CD14-positive monocyte (primary cell): Measurements from ENCODE around the gene TMEM14B. TPM values are rescaled to one million over a fixed set of nuclear protein-coding genes. Genes with fewer than 3 reads are reported as not detected.

Experiments
- DNase-seq, 3 donors: peaks; one replicate each; pipeline ENCODE4 v3.0.0-alpha.2; 2011 to 2022
- H2AFZ ChIP-seq: 2 replicates; pipeline ENCODE4 v1.6.0; 2012; ENCODE audit warnings: mild to moderate bottlenecking, low read depth, low read length, inconsistent platforms; ENCODE audit not compliant: insufficient read depth, poor library complexity, severe bottlenecking
- H3K27ac ChIP-seq, 2 donors: 1 replicate in 1 of 2; 2 replicates in 1 of 2; pipeline ENCODE4 v1.5.1; 2012 to 2013; ENCODE audit warnings: low read length in 2 of 2, control low read depth in 1 of 2, inconsistent platforms in 1 of 2, low read depth in 1 of 2, mild to moderate bottlenecking in 1 of 2
- H3K27me3 ChIP-seq, 2 donors: one replicate each; pipeline versions ENCODE4 v1.6.0 to v1.6.1; 2011 to 2013; ENCODE audit warnings: low read length in 2 of 2; ENCODE audit not compliant: control insufficient read depth in 2 of 2, insufficient read depth in 2 of 2
- H3K36me3 ChIP-seq, 2 donors: replicated peaks in 1 of 2; 1 replicate in 1 of 2; 2 replicates in 1 of 2; pipeline versions ENCODE4 v1.5.1 to v1.6.1; 2012 to 2013; ENCODE audit warnings: low read length in 2 of 2, control low read depth in 1 of 2, inconsistent platforms in 1 of 2, mild to moderate bottlenecking in 1 of 2; ENCODE audit not compliant: insufficient read depth in 2 of 2, control insufficient read depth in 1 of 2
- H3K4me1 ChIP-seq, 2 donors: 1 replicate in 1 of 2; 2 replicates in 1 of 2; pipeline versions ENCODE4 v1.5.1 to v1.6.1; 2012 to 2013; ENCODE audit warnings: low read length in 2 of 2, control low read depth in 1 of 2, inconsistent platforms in 1 of 2, mild to moderate bottlenecking in 1 of 2, moderate library complexity in 1 of 2; ENCODE audit not compliant: insufficient read depth in 2 of 2, control insufficient read depth in 1 of 2
- H3K4me2 ChIP-seq: replicated peaks from 2 replicates; pipeline ENCODE3; 2012; ENCODE audit warnings: low read length, moderate library complexity, mild to moderate bottlenecking; ENCODE audit not compliant: poor library complexity, severe bottlenecking; ENCODE audit errors: extremely low read depth
- H3K4me3 ChIP-seq, 3 experiments: fragments of 200-600 bp in 1 of 3; sonication (generic) in 1 of 3; replicated peaks in 1 of 3; 1 replicate in 2 of 3; 2 replicates in 1 of 3; pipeline ENCODE4 v1.5.1; 2011 to 2013; ENCODE audit warnings: low read length in 3 of 3, mild to moderate bottlenecking in 3 of 3, control low read depth in 2 of 3, low read depth in 2 of 3, inconsistent platforms in 1 of 3, moderate library complexity in 1 of 3
- H3K79me2 ChIP-seq: 2 replicates; pipeline ENCODE4 v1.6.0; 2012; ENCODE audit warnings: mild to moderate bottlenecking, control low read depth, inconsistent platforms, low read length, moderate library complexity; ENCODE audit not compliant: insufficient read depth
- H3K9ac ChIP-seq: 2 replicates; pipeline ENCODE4 v1.6.0; 2017; ENCODE audit warnings: low read length, mild to moderate bottlenecking; ENCODE audit not compliant: insufficient read depth, poor library complexity, severe bottlenecking
- H3K9me3 ChIP-seq, 2 donors: replicated peaks in 1 of 2; 1 replicate in 1 of 2; 2 replicates in 1 of 2; pipeline versions ENCODE4 v1.5.1 to v1.6.1; 2012 to 2013; ENCODE audit warnings: low read length in 2 of 2, control low read depth in 1 of 2; ENCODE audit not compliant: control insufficient read depth in 1 of 2, insufficient read depth in 1 of 2
- H4K20me1 ChIP-seq: 2 replicates; pipeline ENCODE4 v1.6.0; 2012; ENCODE audit warnings: mild to moderate bottlenecking, low read length, control low read depth, moderate library complexity; ENCODE audit not compliant: insufficient read depth
- H3K27ac Mint-ChIP-seq, 7 donors: one replicate each; pipeline ENCODE4 v1.8.0; 2020; ENCODE audit warnings: mild to moderate bottlenecking in 7 of 7, mixed read lengths in 7 of 7, moderate library complexity in 6 of 7, inconsistent platforms in 2 of 7
- H3K27me3 Mint-ChIP-seq, 3 donors: one replicate each; pipeline ENCODE4 v1.8.0; 2021 to 2022; ENCODE audit warnings: low read depth in 3 of 3, mild to moderate bottlenecking in 3 of 3, mixed read lengths in 3 of 3, moderate library complexity in 3 of 3, inconsistent platforms in 1 of 3
- H3K36me3 Mint-ChIP-seq, 2 donors: one replicate each; pipeline ENCODE4 v1.8.0; 2020; ENCODE audit warnings: mixed read lengths in 2 of 2, inconsistent platforms in 1 of 2, mild to moderate bottlenecking in 1 of 2
- H3K4me1 Mint-ChIP-seq: one replicate; pipeline ENCODE4 v1.8.0; 2020; ENCODE audit warnings: mild to moderate bottlenecking, mixed read lengths
- H3K4me3 Mint-ChIP-seq, 2 donors: one replicate each; pipeline ENCODE4 v1.8.0; 2020; ENCODE audit warnings: mild to moderate bottlenecking in 2 of 2, mixed read lengths in 2 of 2, moderate library complexity in 1 of 2
- H3K9me3 Mint-ChIP-seq, 7 donors: one replicate each; pipeline ENCODE4 v1.8.0; 2020 to 2022; ENCODE audit warnings: mixed read lengths in 7 of 7, mild to moderate bottlenecking in 6 of 7, moderate library complexity in 6 of 7, inconsistent platforms in 2 of 7
- CTCF ChIP-seq: fragments of 200-600 bp; IDR thresholded peaks from one replicate; pipeline ENCODE4 v1.8.0; 2022; ENCODE audit warnings: antibody characterized with exemption, mild to moderate bottlenecking
- WGBS: methylation state at CpG from one replicate; pipeline ENCODE4 v1.1.5; 2013; ENCODE audit warnings: missing lambda C conversion rate; ENCODE audit not compliant: insufficient coverage; 5-methylcytosine and 5-hydroxymethylcytosine counted together
- intact Hi-C, 2 donors: fragments of 100-400 bp; cut with micrococcal nuclease; formaldehyde crosslinking; loops; one replicate each; pipeline versions ENCODE4 v1.15.0 to v1.15.1; 2023
- polyA plus RNA-seq, 3 donors: library from polyadenylated mRNA; depleted of rRNA in 1 of 3; unstranded in 2 of 3; stranded (reverse) in 1 of 3; fragments of 300-500 nt in 2 of 3; fragments of >200 nt in 1 of 3; fragmentation: Illumina TruSeq in 2 of 3; gene quantifications; 1 replicate in 2 of 3; 2 replicates in 1 of 3; pipeline ENCODE4 v1.2.3, GENCODE V29; 2012 to 2021

Gene TMEM14B
- polyA plus RNA-seq, 3 donors = 38.8 to 185 (median 141) TPM

GRCh38 chr6:10769419-10769818, 21.8 kb downstream of the TMEM14B start:
- no peak overlapping the region for H3K4me3 Mint-ChIP-seq
- peaks cover 4% of the 10 kb centered on the region for H3K4me1 Mint-ChIP-seq
- intact Hi-C loops = no loop called here

GRCh38 chr6:10771371-10771894, 23.8 kb downstream of the TMEM14B start:
- Histone ChIP-seq H3K4me3 (no peak overlapping the region), H3K9me3 (no peaks in the 10 kb centered on the region), H3K27ac (no peak overlapping the region), H3K4me2 (no peak overlapping the region), H3K27me3 (no peaks in the 10 kb centered on the region), H3K36me3 (peaks cover 13 to 46% of the 10 kb centered on the region in 2 donors), H2AFZ (no peak overlapping the region), H3K4me1 (no peaks in the 10 kb centered on the region), H3K9ac (no peak overlapping the region), H3K79me2 (no peaks in the 10 kb centered on the region), H4K20me1 (no peaks in the 10 kb centered on the region)
- no peak for DNase-seq
- H3K36me3 Mint-ChIP-seq = peaks cover 32 to 43% of the 10 kb centered on the region in 2 donors
- H3K4me3 Mint-ChIP-seq = no peak overlapping the region
- WGBS = 92% methylated on average over 12 of the region's 12 CpGs
- no peaks in the 10 kb centered on the region for H3K27me3 Mint-ChIP-seq
- intact Hi-C loops = no loop called here
- peak overlapping the region in 1 of 7 donors; percentile 3 for H3K27ac Mint-ChIP-seq
- H3K4me1 Mint-ChIP-seq = peaks cover 3% of the 10 kb centered on the region
- H3K9me3 Mint-ChIP-seq = no peaks in the 10 kb centered on the region
- TF ChIP-seq CTCF = no peak

More at GRCh38 chr6:10769419-10769818, 21.8 kb downstream of the TMEM14B start:
- 100% methylated on average over 2 of the region's 3 CpGs for WGBS
- H3K79me2 ChIP-seq = no peaks in the 10 kb centered on the region
- H4K20me1 ChIP-seq = no peaks in the 10 kb centered on the region
- Mint-ChIP-seq H3K36me3 (peaks cover 28 to 34% of the 10 kb centered on the region in 2 donors), H3K27ac (no peak overlapping the region), H3K27me3 (no peaks in the 10 kb centered on the region), H3K9me3 (no peaks in the 10 kb centered on the region)
- no peak overlapping the region for H3K4me2 ChIP-seq
- no peaks in the 10 kb centered on the region for H3K4me1 ChIP-seq
- H3K27me3 ChIP-seq = no peaks in the 10 kb centered on the region
- H3K36me3 ChIP-seq = peaks cover 3 to 31% of the 10 kb centered on the region in 2 donors
- no peaks in the 10 kb centered on the region for H3K9me3 ChIP-seq
- no peak overlapping the region for H3K4me3 ChIP-seq
- no peak overlapping the region for H2AFZ ChIP-seq
- no peak for DNase-seq
- H3K9ac ChIP-seq = no peak overlapping the region
- H3K27ac ChIP-seq = no peak overlapping the region
- TF ChIP-seq CTCF = no peak
